Nephron (organoid): ENCODE measurements around the gene MAGEA8.
"Not testable (repeated sequence)": the region's sequence is repeated elsewhere in the genome, so short reads cannot be mapped to it uniquely, and the experiment has no call there.

ENCODE experiments used
- H3K27ac Mint-ChIP-seq, 3 experiments: 2 replicates each; pipeline ENCODE4 v1.8.0; 2020; ENCODE audit warnings: mixed read lengths in 3 of 3, mild to moderate bottlenecking in 2 of 3, moderate library complexity in 1 of 3
- H3K27me3 Mint-ChIP-seq: 2 replicates; pipeline ENCODE4 v1.8.0; 2021; ENCODE audit warnings: low read depth, mild to moderate bottlenecking, moderate library complexity, mixed read lengths
- H3K36me3 Mint-ChIP-seq: 2 replicates; pipeline ENCODE4 v1.8.0; 2020; ENCODE audit warnings: low read depth, mixed read lengths
- H3K4me1 Mint-ChIP-seq: 2 replicates; pipeline ENCODE4 v1.8.0; 2020; ENCODE audit warnings: mixed read lengths
- H3K4me3 Mint-ChIP-seq, 3 experiments: 2 replicates each; pipeline ENCODE4 v1.8.0; 2020; ENCODE audit warnings: mild to moderate bottlenecking in 3 of 3, mixed read lengths in 3 of 3, moderate library complexity in 2 of 3
- H3K9me3 Mint-ChIP-seq: 2 replicates; pipeline ENCODE4 v1.8.0; 2020; ENCODE audit warnings: mixed read lengths

The MAGEA8 gene

DNA sequence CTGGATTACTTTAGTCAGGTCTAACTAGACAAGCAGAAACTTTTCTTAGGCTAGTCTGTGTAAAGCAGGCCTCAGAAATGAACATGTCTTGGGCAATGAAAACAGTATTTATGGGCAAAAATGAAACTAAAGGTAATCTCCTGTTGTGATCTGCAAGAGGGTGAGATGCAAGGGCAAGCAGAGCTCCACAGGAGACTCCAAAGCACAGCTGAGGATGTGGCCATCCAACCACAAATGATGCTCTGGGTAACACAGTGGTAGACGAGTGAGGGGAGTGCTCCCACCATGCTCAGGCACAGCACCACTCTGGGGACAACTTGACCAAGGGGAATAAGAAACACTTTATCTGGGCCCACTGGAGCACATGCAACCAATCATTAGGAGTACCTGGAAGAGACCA, 47.7 kb downstream of the MAGEA8 start:
- H3K4me1 Mint-ChIP-seq, H3K27ac Mint-ChIP-seq, H3K9me3 Mint-ChIP-seq, H3K36me3 Mint-ChIP-seq, H3K27me3 Mint-ChIP-seq, H3K4me3 Mint-ChIP-seq: not testable (repeated sequence)

DNA sequence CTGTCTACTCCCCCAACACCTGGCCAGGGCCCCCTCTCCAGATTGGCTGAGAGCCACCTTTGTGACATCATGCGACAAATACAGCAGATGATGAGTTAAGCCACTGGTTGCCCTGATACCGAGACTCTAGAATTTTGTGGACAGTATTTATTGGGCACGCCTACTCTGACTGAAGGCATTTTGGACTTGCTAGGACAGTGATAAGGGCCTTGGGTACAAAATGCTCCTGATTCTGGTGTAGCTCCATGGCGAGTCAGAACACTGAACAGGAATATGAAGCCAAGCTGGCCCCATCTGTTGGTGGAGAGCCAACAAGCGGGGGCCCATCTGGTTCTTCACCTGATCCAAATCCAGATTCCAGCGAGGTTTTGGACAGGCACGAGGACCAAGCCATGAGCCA, 48.4 kb downstream of the MAGEA8 start, which contains the start of gene HSFX4:
Gene HSFX4, plus strand, starts transcription at position 174 of the 400 bp plus-strand sequence. Its CDS starts 72 bp downstream, at position 246.
- H3K4me1 Mint-ChIP-seq, H3K4me3 Mint-ChIP-seq, H3K36me3 Mint-ChIP-seq: not testable (repeated sequence)

DNA sequence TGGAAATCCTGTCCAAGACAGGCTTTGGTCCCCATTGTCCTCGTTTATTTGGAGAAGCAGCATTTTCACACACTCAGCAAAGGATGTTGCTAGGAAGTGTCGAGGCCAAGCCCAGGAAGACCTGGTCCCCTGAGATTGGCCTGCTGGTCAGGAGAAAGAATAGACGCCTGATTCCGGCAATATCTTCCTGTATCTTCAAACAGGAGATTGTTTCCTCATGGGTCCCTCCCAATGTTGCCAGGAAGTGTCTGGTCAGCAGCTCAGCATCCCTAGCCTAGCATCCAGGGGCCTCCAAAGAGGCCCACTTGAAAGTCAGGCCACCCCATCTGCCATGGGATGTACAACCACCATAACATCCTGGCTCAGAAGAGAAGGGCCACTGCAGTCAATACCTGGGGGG, 50.4 kb downstream of the MAGEA8 start:
- H3K4me1 Mint-ChIP-seq, H3K27me3 Mint-ChIP-seq, H3K27ac Mint-ChIP-seq, H3K36me3 Mint-ChIP-seq, H3K4me3 Mint-ChIP-seq, H3K9me3 Mint-ChIP-seq: not testable (repeated sequence)

More for the DNA sequence above, 48.4 kb downstream of the MAGEA8 start, which contains the start of gene HSFX4:
- H3K27me3 Mint-ChIP-seq, H3K27ac Mint-ChIP-seq, H3K9me3 Mint-ChIP-seq: not testable (repeated sequence)

DNA sequence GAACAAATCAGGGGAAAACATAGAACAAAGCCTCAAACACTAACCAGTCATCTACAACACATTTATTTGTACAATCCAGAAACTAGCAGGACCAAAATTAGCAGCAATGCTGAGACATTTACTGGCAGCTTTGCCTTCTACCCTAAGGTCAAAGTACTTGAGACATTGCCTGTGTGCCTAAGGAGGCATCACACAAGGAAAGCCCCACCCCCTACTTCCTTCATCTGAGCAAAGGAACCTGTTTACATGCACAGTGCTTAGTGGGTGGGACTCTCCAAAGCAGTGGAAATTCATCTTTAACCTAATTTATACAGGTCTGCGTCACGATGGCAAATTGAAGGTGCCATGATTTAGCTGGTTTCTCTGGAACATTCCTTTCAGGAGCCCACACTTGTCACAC, 51.2 kb downstream of the MAGEA8 start:
- not testable (repeated sequence) for H3K9me3 Mint-ChIP-seq, H3K27ac Mint-ChIP-seq, H3K4me1 Mint-ChIP-seq, H3K36me3 Mint-ChIP-seq, H3K4me3 Mint-ChIP-seq, H3K27me3 Mint-ChIP-seq

DNA sequence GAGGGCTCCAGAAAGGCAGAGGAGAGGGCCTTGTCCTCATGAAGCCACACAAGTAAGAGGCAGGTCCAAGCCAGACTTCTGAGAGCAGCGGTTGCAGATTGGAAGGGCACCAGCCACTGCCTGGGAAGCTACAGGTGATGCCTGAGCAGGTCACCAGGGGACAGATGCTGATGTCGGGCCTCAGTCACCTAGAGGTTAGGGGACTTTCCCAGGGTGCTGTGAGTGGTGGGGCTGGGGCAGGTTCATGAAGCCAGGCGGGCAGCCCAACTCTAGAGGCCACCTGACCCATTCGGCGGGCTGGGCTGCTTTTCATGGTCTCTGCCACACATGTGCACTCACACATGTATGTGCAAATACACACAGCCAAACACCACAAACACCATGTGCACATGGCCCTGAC, 52.0 kb downstream of the MAGEA8 start:
- H3K27ac Mint-ChIP-seq, H3K27me3 Mint-ChIP-seq, H3K36me3 Mint-ChIP-seq, H3K4me1 Mint-ChIP-seq, H3K4me3 Mint-ChIP-seq, H3K9me3 Mint-ChIP-seq: not testable (repeated sequence)

DNA sequence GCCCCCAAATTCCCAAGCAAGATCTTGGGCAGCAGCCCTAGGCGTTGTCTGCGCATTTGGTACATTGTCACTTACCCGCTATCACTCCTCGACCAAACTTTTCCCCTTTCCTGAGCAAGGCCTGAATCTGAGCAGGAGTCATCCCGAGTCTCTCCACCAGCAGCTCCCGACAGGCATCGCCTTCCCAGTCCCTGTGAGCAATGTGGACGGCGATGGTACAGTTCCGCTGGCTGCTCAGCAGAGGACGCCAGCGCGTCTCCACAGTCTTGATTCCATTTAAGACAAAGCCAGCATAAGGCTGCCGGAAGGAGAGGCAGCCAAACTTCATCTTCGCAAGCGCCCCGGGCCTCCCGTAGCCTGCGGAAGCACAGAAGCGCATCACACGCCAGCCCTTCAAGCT, 52.6 kb downstream of the MAGEA8 start:
- not testable (repeated sequence) for H3K27ac Mint-ChIP-seq, H3K9me3 Mint-ChIP-seq, H3K4me3 Mint-ChIP-seq, H3K27me3 Mint-ChIP-seq, H3K4me1 Mint-ChIP-seq, H3K36me3 Mint-ChIP-seq
